K562 (cell line): Measurements from ENCODE around the gene EFNA2. TPM values are rescaled to one million over a fixed set of nuclear protein-coding genes. Genes with fewer than 3 reads are reported as not detected.

Experiments
- FOXJ2 ChIP-seq: fragments of 200-800 bp; sonication (Bioruptor generic); IDR thresholded peaks from 2 replicates; pipeline ENCODE4 v1.6.1; 2016; ENCODE audit warnings: missing genetic modification characterization, missing compliant biosample characterization
- MAZ ChIP-seq, 2 experiments: fragments of 450-650 bp in 1 of 2; sonication (generic) in 1 of 2; formaldehyde crosslinking; IDR thresholded peaks in 1 of 2; conservative IDR thresholded peaks in 1 of 2; 2 replicates each; pipeline versions ENCODE4 v1.4.0 to v1.5.0; 2020; ENCODE audit warnings: mild to moderate bottlenecking in 1 of 2, missing genetic modification reagents in 1 of 2
- SMAD1 ChIP-seq: fragments of 150-350 bp; IDR thresholded peaks from 2 replicates; pipeline ENCODE4 v1.6.1; 2014; ENCODE audit warnings: low read length, low read depth; ENCODE audit not compliant: partially characterized antibody
- SMAD4 ChIP-seq: fragments of 250-450 bp; sonication (Bioruptor Pico); conservative IDR thresholded peaks from 2 replicates; pipeline ENCODE4 v1.8.0; 2021; ENCODE audit warnings: inconsistent platforms, mild to moderate bottlenecking, moderate library complexity
- ZBTB7A ChIP-seq: IDR thresholded peaks from 2 replicates; pipeline ENCODE4 v1.6.1; 2011; ENCODE audit warnings: low read depth, mild to moderate bottlenecking, low read length, moderate library complexity, borderline replicate concordance; ENCODE audit not compliant: control insufficient read depth
- polyA plus RNA-seq, 8 experiments: library from polyadenylated mRNA; depleted of rRNA in 4 of 8; stranded (reverse) in 5 of 8; unstranded in 3 of 8; fragments of >200 nt; fragmentation: Nextera tagmentation in 2 of 8; fragmentation: Illumina TruSeq in 1 of 8; extraction: Ambion mirVana in 2 of 8; extraction: Trizol in 1 of 8; gene quantifications; 2 replicates each; pipeline versions ENCODE4 v1.2.1 to v1.2.3, GENCODE V29; 2011 to 2014; ENCODE audit warnings: inconsistent platforms in 1 of 8, missing spikeins in 1 of 8
- total RNA-seq, 7 experiments: library from RNA; depleted of rRNA in 6 of 7; stranded (reverse); fragments of >200 nt in 6 of 7; fragmentation: Illumina TruSeq in 2 of 7; extraction: Trizol in 2 of 7; gene quantifications; 2 replicates each; pipeline versions ENCODE4 v1.2.1 to v1.2.3, GENCODE V29; 2011 to 2021; ENCODE audit warnings: low replicate concordance in 1 of 7
- TF ChIP-seq, protein P1 (sequence below): conservative IDR thresholded peaks from 2 replicates; pipeline ENCODE4 v1.6.1; 2011; ENCODE audit warnings: low read depth, mild to moderate bottlenecking, low read length; ENCODE audit not compliant: control insufficient read depth
- TF ChIP-seq, protein P2 (sequence below): fragments of 250-450 bp; sonication (Bioruptor Pico); IDR thresholded peaks from 2 replicates; pipeline ENCODE4 v1.8.0; 2021; ENCODE audit warnings: moderate library complexity, mild to moderate bottlenecking, inconsistent platforms
- TF ChIP-seq, protein P3 (sequence below): sonication (generic); formaldehyde crosslinking; IDR thresholded peaks from 2 replicates; pipeline ENCODE4 v1.8.0; 2022; ENCODE audit warnings: mild to moderate bottlenecking, missing genetic modification reagents
- TF ChIP-seq, protein P4 (sequence below): sonication (generic); formaldehyde crosslinking; IDR thresholded peaks from 2 replicates; pipeline ENCODE4 v1.8.0; 2022; ENCODE audit warnings: missing genetic modification reagents, mild to moderate bottlenecking, borderline replicate concordance

EFNA2 gene
- total and polyA plus RNA-seq, 9 of the 15 experiments (the other 6 are each of a cell fraction or from before 2014, with no cell fraction given) = 0.11 to 0.44 (median 0.15) TPM; not detected in 6

DNA sequence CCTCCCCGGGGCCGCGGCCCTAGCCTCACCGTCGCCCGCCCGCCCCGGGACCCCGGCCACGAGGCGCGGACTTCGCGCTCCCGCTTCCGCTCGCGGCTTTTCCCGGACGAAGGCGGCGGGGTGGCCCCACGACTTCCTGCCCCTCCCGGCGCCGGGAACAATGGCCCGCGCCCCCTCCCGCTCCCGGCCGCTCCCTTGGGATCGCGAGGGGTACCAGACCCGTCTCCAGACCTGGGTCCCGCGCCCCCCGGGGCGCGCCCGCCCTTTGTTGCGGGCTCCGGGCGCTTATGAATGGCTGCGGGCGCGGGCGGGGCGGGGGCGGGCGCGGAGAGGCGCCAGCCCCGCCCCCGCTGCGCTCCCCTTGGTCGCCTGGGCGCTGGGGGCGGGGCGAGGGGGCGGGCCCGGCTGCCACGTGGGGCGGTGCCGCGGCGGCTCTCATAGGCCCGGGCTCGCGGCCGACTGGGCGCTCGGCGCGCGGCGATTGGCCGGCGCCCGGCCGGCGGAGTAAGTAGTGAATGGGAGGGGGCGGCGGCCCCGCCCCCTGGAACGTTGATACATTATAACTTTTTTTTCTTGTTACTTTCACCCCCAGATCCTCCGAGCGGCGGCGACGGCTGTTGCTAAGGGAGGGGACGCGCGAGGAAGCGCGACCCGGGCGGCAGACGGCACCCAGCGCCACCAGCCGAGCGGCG, 36.2 kb upstream of the EFNA2 start (continued):
- TF ChIP-seq, protein P1, sequence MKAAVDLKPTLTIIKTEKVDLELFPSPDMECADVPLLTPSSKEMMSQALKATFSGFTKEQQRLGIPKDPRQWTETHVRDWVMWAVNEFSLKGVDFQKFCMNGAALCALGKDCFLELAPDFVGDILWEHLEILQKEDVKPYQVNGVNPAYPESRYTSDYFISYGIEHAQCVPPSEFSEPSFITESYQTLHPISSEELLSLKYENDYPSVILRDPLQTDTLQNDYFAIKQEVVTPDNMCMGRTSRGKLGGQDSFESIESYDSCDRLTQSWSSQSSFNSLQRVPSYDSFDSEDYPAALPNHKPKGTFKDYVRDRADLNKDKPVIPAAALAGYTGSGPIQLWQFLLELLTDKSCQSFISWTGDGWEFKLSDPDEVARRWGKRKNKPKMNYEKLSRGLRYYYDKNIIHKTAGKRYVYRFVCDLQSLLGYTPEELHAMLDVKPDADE = 0 out of 2 replicates have a peak, but pooled peaks have one; percentile 18
- no peak for TF ChIP-seq SMAD1
- peak; percentile 92 for TF ChIP-seq ZBTB7A
- no peak for TF ChIP-seq FOXJ2 (tag)
- TF ChIP-seq, protein P2, sequence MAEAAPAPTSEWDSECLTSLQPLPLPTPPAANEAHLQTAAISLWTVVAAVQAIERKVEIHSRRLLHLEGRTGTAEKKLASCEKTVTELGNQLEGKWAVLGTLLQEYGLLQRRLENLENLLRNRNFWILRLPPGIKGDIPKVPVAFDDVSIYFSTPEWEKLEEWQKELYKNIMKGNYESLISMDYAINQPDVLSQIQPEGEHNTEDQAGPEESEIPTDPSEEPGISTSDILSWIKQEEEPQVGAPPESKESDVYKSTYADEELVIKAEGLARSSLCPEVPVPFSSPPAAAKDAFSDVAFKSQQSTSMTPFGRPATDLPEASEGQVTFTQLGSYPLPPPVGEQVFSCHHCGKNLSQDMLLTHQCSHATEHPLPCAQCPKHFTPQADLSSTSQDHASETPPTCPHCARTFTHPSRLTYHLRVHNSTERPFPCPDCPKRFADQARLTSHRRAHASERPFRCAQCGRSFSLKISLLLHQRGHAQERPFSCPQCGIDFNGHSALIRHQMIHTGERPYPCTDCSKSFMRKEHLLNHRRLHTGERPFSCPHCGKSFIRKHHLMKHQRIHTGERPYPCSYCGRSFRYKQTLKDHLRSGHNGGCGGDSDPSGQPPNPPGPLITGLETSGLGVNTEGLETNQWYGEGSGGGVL (CRISPR knock-in tag) = no peak
- TF ChIP-seq MAZ (CRISPR knock-in tag; conservative IDR thresholded peaks at IDR 0.05 in 1 of 2, IDR thresholded peaks at IDR 0.05 in 1 of 2) = peak; percentile 42 to 63
- TF ChIP-seq, protein P3, sequence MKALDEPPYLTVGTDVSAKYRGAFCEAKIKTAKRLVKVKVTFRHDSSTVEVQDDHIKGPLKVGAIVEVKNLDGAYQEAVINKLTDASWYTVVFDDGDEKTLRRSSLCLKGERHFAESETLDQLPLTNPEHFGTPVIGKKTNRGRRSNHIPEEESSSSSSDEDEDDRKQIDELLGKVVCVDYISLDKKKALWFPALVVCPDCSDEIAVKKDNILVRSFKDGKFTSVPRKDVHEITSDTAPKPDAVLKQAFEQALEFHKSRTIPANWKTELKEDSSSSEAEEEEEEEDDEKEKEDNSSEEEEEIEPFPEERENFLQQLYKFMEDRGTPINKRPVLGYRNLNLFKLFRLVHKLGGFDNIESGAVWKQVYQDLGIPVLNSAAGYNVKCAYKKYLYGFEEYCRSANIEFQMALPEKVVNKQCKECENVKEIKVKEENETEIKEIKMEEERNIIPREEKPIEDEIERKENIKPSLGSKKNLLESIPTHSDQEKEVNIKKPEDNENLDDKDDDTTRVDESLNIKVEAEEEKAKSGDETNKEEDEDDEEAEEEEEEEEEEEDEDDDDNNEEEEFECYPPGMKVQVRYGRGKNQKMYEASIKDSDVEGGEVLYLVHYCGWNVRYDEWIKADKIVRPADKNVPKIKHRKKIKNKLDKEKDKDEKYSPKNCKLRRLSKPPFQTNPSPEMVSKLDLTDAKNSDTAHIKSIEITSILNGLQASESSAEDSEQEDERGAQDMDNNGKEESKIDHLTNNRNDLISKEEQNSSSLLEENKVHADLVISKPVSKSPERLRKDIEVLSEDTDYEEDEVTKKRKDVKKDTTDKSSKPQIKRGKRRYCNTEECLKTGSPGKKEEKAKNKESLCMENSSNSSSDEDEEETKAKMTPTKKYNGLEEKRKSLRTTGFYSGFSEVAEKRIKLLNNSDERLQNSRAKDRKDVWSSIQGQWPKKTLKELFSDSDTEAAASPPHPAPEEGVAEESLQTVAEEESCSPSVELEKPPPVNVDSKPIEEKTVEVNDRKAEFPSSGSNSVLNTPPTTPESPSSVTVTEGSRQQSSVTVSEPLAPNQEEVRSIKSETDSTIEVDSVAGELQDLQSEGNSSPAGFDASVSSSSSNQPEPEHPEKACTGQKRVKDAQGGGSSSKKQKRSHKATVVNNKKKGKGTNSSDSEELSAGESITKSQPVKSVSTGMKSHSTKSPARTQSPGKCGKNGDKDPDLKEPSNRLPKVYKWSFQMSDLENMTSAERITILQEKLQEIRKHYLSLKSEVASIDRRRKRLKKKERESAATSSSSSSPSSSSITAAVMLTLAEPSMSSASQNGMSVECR (CRISPR knock-in tag) = peak; percentile 37
- TF ChIP-seq SMAD4 (CRISPR knock-in tag) = 0 out of 2 replicates have a peak, but pooled peaks have one; percentile 13
- TF ChIP-seq, protein P4, sequence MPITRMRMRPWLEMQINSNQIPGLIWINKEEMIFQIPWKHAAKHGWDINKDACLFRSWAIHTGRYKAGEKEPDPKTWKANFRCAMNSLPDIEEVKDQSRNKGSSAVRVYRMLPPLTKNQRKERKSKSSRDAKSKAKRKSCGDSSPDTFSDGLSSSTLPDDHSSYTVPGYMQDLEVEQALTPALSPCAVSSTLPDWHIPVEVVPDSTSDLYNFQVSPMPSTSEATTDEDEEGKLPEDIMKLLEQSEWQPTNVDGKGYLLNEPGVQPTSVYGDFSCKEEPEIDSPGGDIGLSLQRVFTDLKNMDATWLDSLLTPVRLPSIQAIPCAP (CRISPR knock-in tag) = peak; percentile 34; the same call in 1 of the 2 replicates
